DMS79 treated with DMSO at 0.1 percent for 48 hours (cell line): ENCODE measurements around the gene FBXO10.

Source experiments
- DNase-seq: peaks from one replicate; lab custom pipeline; 2025; lab: John Stamatoyannopoulos, UW

FBXO10 gene

DNA sequence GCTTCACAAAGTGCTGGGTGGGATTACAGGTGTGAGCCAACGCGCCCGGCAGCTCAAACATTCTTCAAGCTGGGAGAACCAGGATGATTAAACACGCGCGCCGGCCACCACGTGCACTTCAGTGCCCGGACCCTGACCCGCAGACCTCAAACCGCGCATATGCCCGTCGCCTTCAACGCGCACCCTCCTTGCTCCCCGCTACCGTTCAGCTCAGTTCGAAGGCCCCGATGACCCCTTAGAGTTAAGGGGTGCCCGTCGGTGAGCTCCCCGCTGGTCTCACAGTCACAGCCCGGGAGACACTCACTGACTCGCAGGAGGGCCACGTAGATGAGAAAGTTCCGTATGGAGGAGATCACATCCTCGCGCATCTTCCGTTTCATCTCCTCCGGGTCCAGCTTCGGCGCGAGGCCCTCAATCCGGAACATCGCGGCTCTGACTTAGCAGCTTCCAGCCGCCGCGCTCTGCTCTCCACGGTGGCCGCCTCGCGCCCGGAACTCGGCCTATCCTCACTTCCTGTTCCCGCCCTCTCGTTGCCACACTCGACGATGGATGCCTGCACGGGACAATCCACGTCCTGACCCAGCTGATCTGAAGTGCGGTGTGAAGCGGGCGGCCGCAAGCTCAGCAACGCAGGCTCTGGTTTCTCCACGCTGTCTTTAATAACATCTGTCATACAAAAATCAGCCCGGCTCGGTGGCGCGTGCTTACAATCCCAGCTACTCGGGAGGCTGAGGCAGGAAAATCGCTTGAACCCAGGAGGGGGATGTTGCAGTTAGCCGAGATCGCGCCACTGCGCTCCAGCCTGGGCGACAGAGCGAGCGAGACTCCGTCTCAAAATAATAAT is 16.1 kb upstream of the FBXO10 start, which contains the start of gene TOMM5:
TSS of gene TOMM5 (minus strand) at position 490 of the 844 bp plus-strand sequence. CDS start at position 425, 65 bp downstream.
- DNase-seq = peak; percentile 93

DNA sequence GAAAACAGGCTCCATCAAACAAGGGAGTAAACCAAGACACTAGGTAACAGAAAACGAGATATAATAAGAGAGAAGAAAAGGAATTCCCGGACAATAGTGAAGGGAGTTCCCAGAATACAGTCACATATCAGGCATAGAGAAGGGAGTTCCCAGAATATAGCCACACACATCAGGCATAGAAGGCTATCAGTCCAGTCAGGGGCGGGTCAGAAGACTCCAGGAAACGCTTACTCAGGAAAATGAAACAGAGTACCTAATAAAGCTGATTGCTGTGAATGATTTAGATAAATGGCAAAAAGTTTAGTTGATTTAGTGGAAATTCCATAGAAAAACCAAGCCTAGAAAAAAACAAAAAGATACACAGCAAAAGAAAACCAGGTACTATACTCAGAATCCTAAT is 11.3 kb upstream of the FBXO10 start:
- DNase-seq = no peak

- DNase-seq = no peak
Observed at GRCh38 chr9:37583522-37584121, 7.4 kb upstream of the FBXO10 start.

DNA sequence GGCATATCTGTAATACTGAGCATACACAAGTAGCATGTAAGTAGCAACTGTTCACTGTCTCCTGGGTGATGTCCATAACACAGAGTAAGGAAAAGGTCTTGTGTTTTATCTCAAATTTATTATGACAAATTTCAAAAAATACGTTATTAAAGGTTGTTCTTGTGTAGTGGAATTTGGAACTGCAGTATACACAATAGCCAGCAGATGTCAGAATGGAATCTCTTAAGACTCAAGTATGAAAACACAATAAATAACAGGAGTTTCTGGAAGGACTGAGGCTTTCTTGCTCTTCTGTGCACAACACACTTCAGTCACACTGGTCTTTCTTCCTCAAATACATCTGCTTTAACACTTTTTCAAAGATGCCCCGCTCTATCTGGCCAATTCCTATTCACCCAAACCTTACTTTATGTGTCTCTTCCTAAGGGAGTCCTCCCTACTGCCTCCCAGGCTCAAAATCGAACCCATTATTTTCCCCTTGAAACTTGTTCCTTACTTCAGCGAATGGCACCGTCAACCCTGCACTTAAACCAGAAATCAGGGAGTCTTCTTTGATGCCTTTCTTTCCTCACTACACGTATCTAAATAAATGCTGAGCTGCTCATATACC is 6.5 kb upstream of the FBXO10 start:
- DNase-seq = peak; percentile 54

- DNase-seq = no peak
Observed at GRCh38 chr9:37575511-37575914, 667 bp downstream of the FBXO10 start.

GRCh38 chr9:37575001-37575400 is 1.2 kb downstream of the FBXO10 start:
- DNase-seq = no peak

- DNase-seq = no peak
Observed at GRCh38 chr9:37574241-37574721, 1.9 kb downstream of the FBXO10 start.

DNA sequence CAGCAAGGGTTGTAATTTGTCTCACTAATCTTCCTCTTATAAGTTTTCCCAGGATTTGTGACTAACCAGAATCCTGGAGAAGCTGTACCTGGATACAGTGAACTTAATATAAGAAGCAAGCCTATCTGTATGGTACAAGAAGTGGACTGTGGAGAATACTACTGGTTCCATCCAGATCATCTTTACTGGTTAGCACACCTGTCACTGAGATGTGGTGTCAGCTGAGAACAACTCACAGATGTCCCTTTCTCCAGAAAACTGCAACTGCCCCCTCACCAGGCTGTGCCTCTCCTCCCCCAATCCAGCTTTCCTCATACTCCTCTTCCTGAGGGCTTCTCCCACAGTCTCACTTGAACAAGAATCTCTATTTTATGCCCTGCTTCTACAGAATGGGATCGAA is 4.9 kb downstream of the FBXO10 start:
- no peak for DNase-seq

- DNase-seq = no peak
Observed at GRCh38 chr9:37566716-37567115, 9.5 kb downstream of the FBXO10 start.

GRCh38 chr9:37565661-37566618 is 10.2 kb downstream of the FBXO10 start:
- no peak for DNase-seq

GRCh38 chr9:37564916-37565315 is 11.3 kb downstream of the FBXO10 start:
- no peak for DNase-seq

GRCh38 chr9:37563806-37564513 is 12.2 kb downstream of the FBXO10 start:
- no peak for DNase-seq

- no peak for DNase-seq
Observed at GRCh38 chr9:37562826-37563225, 13.4 kb downstream of the FBXO10 start.

- no peak for DNase-seq
Observed at GRCh38 chr9:37561682-37562081, 14.5 kb downstream of the FBXO10 start.

DNA sequence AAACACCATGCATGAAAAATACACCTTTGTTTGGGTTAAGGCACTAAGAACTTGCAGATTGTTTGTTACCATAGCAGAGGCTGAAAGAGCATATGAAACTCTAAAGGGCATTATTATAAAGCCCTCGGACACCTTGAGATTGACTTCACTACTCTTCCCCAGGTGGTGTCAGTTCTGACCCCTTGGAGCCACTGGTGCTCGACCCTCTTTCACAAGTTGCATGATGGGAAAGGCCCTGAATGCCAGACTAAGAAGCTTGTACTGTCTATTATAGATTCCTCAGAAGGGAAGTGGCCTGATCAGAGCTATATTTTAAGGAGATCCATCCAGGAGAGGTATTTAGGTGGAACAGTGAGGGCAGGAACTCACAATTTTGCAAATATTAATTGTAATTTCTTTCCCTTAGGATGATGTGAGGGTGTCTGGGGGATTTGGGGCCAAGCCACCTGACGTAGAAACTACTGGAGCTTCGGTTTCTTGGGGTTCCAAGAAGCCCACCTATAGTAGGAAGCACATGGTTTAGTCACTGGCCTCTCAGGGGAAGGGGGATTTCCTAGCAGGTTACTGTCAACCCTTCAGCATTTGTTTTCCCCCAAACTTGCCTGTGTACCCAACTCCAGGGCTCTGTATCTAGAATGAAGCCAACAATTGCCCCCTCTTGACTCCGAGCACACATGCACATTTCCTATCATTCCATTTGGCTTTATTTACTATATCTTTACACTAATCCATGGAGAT is 16.2 kb downstream of the FBXO10 start:
- no peak for DNase-seq

DNA sequence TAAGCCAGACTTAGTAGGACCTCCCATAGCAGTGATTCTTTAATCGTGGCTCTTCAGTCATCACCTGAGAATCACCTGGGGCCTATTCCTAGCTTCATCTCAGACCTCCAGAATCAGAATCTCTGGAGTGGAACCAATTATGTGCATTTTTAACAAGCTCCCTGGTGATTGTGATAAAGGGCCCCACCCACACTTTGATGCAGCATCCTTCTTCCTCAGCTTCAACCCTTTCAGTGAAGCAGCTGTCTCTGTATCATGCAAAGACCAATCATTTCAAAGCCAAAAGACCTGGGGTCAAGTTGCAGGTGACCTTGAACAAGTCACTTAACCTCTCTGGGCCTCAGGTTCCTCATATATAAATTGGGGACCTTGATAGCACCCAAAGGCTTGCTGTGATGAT is 17.1 kb downstream of the FBXO10 start:
- DNase-seq = no peak

DNA sequence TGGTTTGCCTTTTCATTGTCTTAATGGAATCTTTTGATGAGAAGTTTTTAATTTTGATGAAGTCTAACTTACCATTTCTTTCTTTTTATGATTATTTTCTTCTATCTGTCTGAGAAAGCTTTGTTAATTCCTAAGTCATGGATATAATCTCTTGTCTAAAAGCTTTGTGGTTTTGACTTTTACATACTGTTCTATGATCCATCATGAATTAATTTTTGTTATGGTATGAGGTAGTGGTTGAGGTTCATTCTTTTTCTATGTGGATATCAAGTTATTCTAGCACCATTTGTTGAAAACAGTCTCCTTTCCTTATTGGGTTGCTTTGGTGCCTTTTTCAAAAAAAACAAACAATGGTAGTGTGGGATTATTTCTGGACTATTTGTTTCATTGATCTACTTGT is 20.4 kb downstream of the FBXO10 start:
- no peak for DNase-seq

- DNase-seq = no peak
Observed at GRCh38 chr9:37554318-37554717, 21.9 kb downstream of the FBXO10 start.

DNA sequence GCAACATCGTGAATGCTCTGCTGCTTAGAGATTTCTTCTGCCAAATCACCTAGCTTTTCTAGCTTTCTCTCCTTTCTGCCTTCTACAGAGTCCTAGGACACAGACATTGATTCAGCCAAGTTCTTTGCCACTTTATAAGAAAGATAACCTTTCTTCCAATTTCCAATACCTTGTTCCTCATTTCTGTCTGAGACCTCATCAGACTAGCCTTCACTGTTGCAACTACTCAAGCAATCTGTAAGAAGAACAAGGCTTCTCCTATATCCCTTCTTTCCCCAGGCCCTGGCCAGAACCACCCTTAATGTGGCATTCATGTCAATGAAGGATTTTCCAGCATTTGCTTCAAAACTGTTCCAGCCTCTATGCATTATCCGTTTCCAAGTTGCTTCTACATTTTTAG is 24.3 kb downstream of the FBXO10 start:
- no peak for DNase-seq

DNA sequence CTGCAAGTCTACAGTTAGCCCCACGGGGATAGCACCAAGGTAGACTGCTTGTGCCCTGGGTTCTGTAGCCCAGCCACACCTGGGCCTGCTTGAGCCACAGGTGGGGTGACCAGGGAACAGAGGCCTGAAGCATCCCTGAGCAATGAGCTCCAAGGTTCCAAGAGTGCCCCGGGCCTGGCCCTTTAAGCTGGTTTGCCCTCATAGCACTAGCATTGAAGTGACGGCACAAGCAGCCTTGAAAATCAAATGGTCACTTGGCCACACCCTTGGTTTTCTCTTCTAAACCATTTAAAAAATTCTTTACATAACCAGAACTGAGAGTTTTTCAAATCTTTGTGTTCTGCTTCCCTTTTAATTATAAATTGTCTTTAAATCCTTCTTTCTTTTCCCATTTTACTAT is 24.7 kb downstream of the FBXO10 start:
- no peak for DNase-seq
